Epithelial cell of prostate (primary cell): ENCODE data around the gene DCLRE1B.

ENCODE experiments used
- DNase-seq: peaks from one replicate; pipeline ENCODE4 v3.0.0-alpha.2; 2011; ENCODE audit warnings: low read depth, low spot score
- H3K27ac ChIP-seq: fragments of 450-650 bp; 2 replicates; pipeline ENCODE4 v1.5.1; 2017; ENCODE audit warnings: mild to moderate bottlenecking

Gene DCLRE1B

DNA sequence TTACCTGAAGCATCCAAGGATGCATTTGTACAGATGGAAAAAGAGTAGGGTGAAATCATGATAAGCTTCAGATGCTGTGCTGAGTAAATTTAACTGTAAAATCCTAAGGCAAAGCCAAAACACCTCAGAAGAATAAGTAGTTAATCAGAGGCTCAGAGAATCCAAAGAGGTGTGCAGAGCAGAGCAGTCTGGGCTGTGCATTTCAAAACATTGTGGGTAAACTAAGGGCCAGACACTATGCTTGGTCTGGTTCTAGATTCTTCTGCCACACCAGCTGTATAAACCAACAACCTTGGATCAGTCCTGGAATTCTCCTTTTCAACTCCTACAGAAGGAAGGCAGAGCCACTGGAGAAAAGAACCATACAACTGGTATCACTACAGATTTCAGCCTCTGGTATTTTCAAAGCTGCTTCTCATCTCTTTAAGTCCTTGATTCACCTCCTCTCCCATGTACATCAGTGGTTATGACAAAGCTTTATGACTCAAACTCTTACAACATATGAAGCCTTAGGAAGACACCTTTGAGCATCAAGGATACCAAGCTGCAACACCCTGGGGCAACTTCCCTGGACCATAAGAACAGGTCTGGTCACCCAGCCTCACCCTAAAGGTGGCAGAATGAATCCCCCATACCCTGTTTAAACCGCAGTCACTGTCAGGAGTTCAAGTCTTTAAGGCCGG, 12.4 kb downstream of the DCLRE1B start:
- H3K27ac ChIP-seq = peak overlapping the region; percentile 17
- DNase-seq = peak; percentile 83

DNA sequence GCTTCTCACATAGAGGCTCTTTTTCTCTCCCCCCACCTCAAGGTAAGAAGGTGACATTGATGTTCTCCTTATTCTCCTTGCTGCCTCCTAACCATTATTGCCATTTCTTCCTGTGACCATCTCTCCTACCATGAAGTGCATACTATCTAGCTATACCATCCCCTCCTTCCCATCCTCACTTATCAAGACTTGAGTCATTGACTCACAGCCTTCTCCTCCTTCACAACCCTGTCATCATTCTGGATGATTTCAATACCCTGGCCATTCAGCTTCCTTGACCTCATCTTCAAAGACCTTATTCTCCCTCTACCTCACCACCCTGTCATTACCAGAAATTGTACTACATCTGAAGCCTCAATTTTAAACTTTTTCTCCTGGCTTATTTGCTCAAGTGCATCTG, 13.1 kb downstream of the DCLRE1B start:
- no peak overlapping the region for H3K27ac ChIP-seq
- no peak for DNase-seq

DNA sequence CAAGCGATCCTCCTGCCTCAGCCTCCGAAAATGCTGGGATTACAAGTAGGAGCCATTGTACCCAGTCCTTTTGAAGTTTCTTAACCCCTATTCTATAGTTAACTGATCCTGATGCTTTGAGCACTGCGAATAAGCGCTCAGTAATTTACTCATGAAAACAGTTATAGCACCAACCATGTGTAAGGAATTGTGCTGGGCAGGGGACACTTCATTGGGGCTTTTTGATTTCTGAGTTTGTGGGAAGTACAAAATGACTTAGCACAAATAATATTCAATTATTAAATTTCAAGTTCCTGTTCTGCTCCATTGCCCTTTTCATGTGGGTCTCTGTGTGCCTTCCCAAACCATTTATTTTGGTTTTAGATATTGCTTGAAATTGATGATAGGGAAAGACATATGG, 17.8 kb downstream of the DCLRE1B start:
- H3K27ac ChIP-seq = no peak overlapping the region
- no peak for DNase-seq

GRCh38 chr1:113924473-113924872, 19.3 kb downstream of the DCLRE1B start:
- H3K27ac ChIP-seq = no peak overlapping the region
- no peak for DNase-seq

DNA sequence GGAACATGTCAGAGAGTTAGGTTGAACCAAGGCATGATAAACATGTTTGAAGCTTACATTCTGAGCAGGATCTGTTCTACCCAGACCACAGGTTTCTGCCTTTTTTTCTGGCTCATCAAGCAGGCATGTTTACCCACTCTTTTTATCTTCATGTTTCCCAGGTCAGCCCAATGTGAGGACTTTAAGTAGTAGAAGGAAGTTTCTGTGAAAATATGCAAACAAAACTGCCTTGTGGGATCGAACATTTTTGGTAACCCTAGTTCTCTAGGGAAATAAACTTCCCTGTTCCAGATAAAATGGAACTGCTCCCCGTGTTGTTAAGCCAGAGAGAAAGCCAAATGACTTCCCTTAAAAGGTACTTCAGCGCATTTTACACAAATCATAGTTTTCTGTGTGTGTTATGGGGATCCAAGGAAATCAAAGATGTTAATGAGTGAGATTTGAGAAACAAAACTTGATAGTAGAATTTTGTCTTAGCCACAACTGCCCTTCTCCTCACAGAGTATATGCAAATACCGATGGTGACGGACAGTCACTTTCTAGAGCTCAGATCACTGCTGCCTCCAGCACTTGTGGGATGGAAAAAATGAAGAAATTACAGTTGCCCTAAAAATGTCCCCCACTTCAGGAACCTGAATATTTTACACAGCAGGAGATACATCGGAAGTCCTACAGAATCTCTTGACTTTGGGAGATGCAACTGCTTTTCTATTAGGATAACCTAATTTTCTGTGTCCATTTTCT, 23.2 kb downstream of the DCLRE1B start:
- peak overlapping the region; percentile 69 for H3K27ac ChIP-seq
- DNase-seq = no peak

DNA sequence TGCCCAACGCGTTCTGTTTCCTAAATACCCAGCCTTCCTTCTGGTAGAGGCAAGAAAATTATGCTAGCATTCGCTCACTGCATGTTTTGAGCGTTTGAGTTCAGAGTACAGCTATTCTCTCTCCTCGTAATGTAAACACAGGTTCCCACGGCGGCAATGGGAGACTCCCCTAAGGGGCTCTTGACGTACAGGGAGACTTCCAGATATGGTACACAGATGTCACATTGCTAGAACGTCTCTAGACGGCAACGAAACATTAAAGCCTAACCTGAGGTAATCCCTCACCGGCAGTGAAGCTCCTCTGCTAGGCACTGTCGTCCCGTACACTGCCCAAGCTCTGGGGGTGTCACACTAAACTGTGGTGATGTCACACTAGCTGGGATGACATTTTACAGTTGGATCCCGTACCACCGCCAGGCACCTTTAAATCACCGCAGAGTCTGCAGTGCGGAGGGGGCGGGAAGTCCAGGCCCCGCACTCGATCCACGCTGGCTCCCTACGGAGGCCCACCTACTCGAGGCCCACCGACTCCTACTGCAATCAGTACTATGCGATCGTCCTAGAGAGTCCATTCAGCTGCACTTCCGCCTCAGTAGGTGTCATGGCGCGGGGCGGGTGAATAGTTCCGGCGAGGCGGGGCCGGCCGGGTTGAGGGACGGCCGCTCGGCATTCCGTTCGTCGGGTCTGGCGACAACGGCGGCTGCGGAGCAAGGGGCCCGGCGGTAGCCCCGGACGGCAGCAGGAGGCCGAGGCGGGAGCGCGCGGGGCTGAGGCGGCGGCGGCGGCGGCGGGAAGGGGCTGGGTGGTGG, 24.0 kb downstream of the DCLRE1B start, which contains the start of gene HIPK1:
Gene HIPK1, plus strand, starts transcription at position 384 of the 809 bp plus-strand sequence.
- peak within 1 kb of the TSS; percentile 69 for H3K27ac ChIP-seq
- DNase-seq = peak; percentile 26

GRCh38 chr1:113929750-113930498, 24.8 kb downstream of the DCLRE1B start:
- H3K27ac ChIP-seq = peak overlapping the region; percentile 69
- no peak for DNase-seq

GRCh38 chr1:113930499-113931161, 25.5 kb downstream of the DCLRE1B start:
- no peak for DNase-seq
- peak overlapping the region; percentile 69 for H3K27ac ChIP-seq

DNA sequence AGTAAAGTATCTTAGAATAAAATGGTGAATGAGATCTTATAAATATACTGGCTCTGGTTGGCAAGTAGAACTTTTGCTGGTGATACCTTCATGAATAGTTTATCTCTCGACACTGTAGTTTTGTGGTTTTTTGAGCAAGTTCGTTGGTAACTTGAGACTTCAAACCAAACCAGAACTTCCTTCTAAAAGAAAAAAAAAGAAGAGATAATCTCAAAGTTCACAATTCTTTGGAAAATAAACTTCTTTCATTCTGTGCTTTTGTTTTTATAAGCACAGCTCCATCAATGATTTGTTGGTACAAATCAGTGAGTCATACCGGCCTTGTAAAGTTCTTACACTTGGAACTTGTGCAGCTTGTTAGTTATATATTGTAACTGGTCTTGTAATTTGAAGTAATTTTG, 26.3 kb downstream of the DCLRE1B start:
- no peak for DNase-seq

GRCh38 chr1:113934006-113934405, 28.9 kb downstream of the DCLRE1B start:
- no peak for DNase-seq
- no peak overlapping the region for H3K27ac ChIP-seq

More for the DNA sequence above, 26.3 kb downstream of the DCLRE1B start:
- peak overlapping the region; percentile 69 for H3K27ac ChIP-seq

- no peak for DNase-seq
- H3K27ac ChIP-seq = no peak overlapping the region
Measured at GRCh38 chr1:113934511-113935055, 29.5 kb downstream of the DCLRE1B start.

DNA sequence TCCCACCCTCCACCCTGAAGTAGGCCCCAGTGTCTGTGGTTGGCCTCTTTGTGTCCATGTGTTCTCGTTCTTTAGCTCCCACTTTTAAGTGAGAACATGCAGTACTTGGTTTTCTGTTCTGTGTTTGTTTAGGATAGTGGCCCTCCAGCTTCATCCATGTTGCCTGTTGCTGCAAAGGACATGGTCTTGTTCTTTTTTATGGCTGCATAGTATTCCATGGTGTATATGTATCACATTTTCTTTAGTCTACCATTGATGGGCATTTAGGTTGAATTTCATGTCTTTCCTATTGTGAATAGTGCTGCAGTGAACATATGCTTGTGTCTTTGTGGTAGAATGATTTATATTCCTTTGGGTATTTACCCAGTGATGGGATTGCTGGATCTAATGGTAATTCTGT, 30.1 kb downstream of the DCLRE1B start:
- no peak overlapping the region for H3K27ac ChIP-seq

DNA sequence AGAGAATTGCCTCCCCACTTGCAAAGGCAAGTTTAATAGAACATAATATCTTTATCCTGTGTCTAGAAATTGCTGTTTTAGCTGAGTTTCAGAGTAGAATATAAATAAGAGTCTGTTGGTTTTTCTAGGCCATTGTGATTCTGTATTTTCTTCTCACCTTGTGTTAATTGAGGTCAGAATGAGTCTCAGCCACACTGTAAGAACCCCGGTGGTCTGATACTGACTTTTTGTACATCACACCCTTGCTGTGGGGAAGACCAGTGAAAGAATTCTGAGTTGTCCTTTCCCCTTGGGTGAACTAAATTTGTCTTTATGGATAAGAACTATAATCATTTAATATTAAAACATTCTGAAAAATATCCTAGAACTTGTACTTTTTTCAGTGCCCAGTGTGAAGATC, 30.8 kb downstream of the DCLRE1B start:
- no peak for DNase-seq
- H3K27ac ChIP-seq = no peak overlapping the region

More for the DNA sequence above, 30.1 kb downstream of the DCLRE1B start:
- no peak for DNase-seq

- DNase-seq = no peak
- no peak overlapping the region for H3K27ac ChIP-seq
Measured at GRCh38 chr1:113937146-113937545, 32.0 kb downstream of the DCLRE1B start.

- H3K27ac ChIP-seq = no peak overlapping the region
- DNase-seq = no peak
Measured at GRCh38 chr1:113938192-113938591, 33.1 kb downstream of the DCLRE1B start.

GRCh38 chr1:113940365-113941244, 35.5 kb downstream of the DCLRE1B start:
- DNase-seq = no peak
- H3K27ac ChIP-seq = no peak overlapping the region

- no peak overlapping the region for H3K27ac ChIP-seq
- DNase-seq = no peak
Measured at GRCh38 chr1:113941245-113941559, 36.1 kb downstream of the DCLRE1B start.

- H3K27ac ChIP-seq = no peak overlapping the region
Measured at GRCh38 chr1:113942527-113942926, 37.4 kb downstream of the DCLRE1B start.

More at GRCh38 chr1:113942527-113942926, 37.4 kb downstream of the DCLRE1B start:
- DNase-seq = no peak
